GM13976 (cell line): ENCODE measurements around the gene NF2.

Experiments
- DNase-seq: peaks from one replicate; pipeline ENCODE4 v3.0.0; 2012; ENCODE audit warnings: low spot score
- in situ Hi-C: fragments of 300-500 bp; cut with MboI; formaldehyde crosslinking; loops from one replicate; pipeline ENCODE4 v1.12.0; 2022; ENCODE audit warnings: low sequenced_read_pairs, mixed read lengths, inconsistent platforms; ENCODE audit not compliant: unreplicated experiment
- TF ChIP-seq, protein P1 (sequence below): IDR thresholded peaks from 2 replicates; pipeline ENCODE4 v1.5.1; 2012; ENCODE audit warnings: borderline replicate concordance, mild to moderate bottlenecking; ENCODE audit not compliant: insufficient read depth; ENCODE audit errors: extremely low read depth, missing control alignments, control extremely low read depth

The NF2 gene

DNA sequence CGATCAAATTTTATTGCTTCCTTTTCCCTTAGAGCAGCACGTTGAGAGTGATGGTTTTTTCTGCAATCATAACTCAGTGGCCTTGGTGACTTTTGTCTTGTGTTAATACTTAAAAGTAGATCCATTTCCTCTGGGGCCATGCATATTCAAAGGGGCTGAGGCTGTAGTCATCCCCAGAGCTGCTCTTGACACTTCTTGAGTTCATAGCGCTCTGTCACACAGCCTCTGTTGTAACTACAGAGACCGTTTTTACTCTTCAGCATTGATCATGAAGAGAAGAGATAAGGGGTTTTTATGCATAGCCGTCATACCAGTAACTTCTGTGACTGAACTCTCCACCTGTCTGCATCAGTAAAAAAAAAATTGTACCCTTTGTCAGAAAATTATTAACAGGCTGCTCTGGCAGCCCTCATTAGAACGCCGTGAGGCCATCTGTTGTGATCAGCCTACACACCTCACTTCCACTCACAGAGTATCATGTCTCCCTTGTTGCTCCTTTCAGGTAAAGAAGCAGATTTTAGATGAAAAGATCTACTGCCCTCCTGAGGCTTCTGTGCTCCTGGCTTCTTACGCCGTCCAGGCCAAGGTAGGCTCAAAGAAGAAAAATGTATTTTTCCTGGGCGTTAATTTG is 38.4 kb downstream of the NF2 start:
- TF ChIP-seq, protein P1, sequence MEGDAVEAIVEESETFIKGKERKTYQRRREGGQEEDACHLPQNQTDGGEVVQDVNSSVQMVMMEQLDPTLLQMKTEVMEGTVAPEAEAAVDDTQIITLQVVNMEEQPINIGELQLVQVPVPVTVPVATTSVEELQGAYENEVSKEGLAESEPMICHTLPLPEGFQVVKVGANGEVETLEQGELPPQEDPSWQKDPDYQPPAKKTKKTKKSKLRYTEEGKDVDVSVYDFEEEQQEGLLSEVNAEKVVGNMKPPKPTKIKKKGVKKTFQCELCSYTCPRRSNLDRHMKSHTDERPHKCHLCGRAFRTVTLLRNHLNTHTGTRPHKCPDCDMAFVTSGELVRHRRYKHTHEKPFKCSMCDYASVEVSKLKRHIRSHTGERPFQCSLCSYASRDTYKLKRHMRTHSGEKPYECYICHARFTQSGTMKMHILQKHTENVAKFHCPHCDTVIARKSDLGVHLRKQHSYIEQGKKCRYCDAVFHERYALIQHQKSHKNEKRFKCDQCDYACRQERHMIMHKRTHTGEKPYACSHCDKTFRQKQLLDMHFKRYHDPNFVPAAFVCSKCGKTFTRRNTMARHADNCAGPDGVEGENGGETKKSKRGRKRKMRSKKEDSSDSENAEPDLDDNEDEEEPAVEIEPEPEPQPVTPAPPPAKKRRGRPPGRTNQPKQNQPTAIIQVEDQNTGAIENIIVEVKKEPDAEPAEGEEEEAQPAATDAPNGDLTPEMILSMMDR: no peak
- in situ Hi-C loops: loop anchor here (25.0 kb wide), 1 partner anchor 370 kb away; no protein-coding TSS in a partner anchor
- no peak for DNase-seq

DNA sequence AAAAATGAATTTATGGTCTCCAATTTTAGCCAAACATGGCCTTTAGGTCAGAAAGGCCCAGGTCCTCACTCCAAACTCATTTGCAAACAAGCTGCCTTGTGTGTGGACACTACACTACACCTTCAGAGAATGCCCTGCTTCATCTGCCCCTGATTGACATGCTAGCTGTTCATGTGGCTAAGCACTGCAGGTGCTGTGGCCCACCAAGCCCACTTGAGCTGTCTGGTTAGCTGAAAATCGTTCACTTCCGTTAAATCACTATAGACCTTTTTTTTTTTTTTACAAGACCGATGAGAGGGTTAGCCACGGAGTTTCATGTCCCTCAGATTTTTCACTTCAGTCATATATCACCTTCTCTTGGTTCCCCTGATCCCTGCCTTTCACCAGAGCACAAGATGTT is 39.3 kb downstream of the NF2 start:
- TF ChIP-seq, protein P1: no peak
- in situ Hi-C loops: loop anchor here (25.0 kb wide), 1 partner anchor 370 kb away; no protein-coding TSS in a partner anchor
- DNase-seq: no peak

DNA sequence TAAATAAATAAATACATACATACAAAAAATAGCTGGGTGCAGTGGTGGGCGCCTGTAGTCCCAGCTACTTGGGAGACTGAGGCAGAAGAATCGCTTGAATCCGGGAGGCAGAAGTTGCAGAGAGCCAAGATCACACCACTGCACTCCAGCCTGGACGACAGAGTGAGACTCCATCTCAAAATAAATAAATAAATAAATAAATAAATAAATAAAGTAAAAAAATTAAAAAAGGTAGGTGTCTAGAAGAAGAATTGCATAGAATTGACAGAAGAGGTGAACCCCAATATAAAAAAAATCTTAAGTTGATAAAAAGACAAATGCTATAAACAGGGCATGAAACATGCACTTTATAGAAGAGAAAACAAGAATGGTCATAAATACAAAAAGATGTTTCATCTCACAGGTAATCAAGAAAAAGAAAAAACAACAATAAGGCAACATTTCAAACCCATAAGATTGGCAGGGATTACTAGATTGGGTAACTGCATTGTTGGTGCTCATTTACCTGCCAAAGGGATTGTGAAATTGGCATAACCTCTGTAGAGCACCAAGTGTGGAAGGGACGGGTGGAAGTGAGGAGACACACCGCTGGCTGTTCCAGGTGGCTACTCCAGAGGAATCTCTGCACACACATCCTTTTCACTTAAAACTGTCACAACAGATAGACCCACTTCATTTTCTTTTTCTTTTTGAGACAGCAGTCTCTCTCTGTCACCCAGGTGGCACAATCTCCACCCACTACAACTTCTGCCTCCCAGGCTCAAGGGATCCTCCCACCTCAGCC is 44.7 kb downstream of the NF2 start:
- DNase-seq: no peak
- TF ChIP-seq, protein P1: no peak
- in situ Hi-C loops: loop anchor here (25.0 kb wide), 1 partner anchor 364 kb away; no protein-coding TSS in a partner anchor

DNA sequence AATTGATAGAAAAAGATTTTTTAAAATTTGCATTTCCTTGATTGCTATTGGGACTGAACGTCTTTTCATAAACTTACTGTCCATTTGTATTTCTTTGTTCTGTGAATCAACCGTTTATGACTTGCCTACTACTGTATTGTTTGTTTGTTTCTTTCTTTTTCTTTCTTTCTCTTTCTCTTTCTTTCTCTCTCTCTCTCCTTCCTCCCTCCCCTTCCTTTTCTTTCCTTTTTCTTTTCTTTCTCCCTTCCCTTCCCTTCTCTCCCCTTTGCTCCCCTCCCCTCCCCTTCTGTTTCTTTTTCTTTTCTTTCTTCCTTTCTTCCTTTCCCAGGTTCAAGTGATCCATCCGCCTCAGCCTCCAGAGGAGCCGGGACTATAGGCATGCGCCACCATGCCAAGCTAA is 46.9 kb downstream of the NF2 start:
- TF ChIP-seq, protein P1: no peak
- in situ Hi-C loops: no loop called here
- DNase-seq: no peak

DNA sequence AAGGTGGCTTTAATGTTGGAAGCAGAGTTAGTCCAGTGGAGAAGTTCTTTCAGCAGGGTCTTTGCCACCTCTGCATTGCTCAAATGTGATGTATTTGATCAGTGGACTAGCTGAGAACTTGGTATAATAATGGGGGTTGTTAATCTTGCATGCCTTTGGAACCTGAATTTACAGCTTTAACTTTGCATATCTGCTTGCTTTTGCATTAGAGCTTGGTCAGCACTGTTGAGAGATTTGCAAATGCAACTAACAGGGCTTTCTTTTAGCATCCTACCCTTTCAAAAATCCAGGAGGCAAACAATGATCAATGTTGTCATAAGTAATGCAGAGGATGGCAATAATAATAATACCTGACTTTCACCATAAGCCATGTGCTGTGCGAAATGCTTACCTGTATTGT is 48.2 kb downstream of the NF2 start:
- TF ChIP-seq, protein P1: no peak
- in situ Hi-C loops: no loop called here
- DNase-seq: no peak

DNA sequence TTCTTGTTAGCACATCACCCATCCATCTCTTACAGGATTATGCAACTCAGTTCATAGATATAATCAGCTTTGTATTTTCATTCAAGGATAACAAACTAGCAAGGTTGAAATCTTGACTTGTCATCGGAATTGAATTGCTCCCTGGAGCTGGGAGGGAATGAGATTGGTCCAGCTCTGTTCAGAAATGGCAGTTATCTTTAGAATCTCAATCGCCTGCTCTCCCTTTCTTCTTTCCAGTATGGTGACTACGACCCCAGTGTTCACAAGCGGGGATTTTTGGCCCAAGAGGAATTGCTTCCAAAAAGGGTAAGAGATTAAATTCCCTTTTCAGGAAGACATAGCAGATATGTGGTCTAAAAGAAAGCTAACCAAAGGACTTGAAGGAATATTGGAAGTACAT is 51.0 kb downstream of the NF2 start:
- in situ Hi-C loops: no loop called here
- TF ChIP-seq, protein P1: no peak
- DNase-seq: no peak

DNA sequence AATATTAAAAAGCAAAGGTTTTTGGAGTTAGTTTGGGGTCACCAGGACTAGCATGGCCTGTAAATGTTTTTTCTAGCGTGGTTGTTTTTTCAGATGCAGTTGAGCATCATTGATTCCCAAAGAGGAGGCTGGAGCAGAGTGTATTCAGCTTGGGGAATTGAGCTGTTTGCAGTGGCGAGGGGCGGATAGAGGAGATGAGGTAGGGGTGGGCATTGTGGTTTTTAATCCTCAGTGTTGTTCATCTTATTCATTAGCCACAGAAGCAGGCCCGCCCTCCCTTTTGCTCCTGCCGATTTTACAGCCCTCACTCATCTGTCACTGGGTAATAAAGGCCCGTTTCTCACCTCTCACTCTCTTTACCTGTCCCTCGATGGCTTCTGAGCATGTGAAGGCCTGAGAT is 51.4 kb downstream of the NF2 start:
- TF ChIP-seq, protein P1: no peak
- DNase-seq: no peak
- in situ Hi-C loops: no loop called here
